Bone marrow (tissue), 2 donors: ENCODE data around the gene SEMA3E.
"Not testable (repeated sequence)": the region's sequence is repeated elsewhere in the genome, so short reads cannot be mapped to it uniquely, and the experiment has no call there.

ENCODE experiments used
- DNase-seq, 2 donors: peaks; one replicate each; lab custom pipeline; 2025; lab: John Stamatoyannopoulos, UW

The SEMA3E gene

DNA sequence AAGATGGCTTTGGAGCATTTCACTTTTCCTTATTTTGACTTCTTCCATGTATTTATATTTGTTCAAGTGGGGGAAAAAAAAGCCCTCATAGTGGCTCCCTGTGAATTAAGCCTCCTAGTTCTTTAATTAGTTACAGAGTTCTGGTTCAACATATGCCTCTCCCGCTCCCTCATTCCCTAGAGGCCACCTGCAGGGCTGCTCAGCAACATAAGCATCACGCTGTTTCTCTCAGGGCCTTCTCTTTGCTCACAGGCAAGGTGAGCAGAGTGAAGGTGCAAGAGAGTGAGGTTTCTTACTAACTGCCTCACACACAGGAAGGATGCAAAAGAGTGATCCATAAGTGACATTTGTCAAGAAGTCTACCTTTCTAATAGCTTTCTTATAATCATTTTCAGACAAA lies 196.7 kb downstream of the SEMA3E start:
- DNase-seq = no peak

DNA sequence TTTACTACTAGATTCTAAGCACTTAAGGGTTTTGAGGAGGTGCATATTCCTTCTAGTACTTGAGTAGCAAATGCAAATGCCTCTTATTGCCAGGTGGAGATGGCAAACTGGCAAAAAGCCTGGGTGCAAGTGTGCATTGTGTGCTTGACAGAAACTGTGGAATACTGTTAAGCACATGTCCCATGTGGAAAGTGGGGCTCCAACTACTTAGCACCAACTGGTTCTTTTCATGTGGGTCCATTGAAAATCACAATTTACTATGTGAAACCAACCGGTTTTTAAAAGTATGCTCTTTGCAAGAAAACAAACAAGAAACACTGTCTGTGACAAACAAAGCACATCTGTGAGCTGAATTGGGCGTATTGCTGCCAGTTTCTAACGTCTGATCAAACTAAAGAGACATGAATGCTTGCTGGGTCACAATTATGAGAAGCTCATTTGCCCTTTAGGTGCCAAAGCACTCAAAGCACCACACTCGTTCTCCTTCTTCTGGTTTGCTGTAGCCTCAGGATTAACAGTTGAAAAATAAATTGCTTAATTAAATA lies 197.4 kb downstream of the SEMA3E start:
- DNase-seq = no peak

DNA sequence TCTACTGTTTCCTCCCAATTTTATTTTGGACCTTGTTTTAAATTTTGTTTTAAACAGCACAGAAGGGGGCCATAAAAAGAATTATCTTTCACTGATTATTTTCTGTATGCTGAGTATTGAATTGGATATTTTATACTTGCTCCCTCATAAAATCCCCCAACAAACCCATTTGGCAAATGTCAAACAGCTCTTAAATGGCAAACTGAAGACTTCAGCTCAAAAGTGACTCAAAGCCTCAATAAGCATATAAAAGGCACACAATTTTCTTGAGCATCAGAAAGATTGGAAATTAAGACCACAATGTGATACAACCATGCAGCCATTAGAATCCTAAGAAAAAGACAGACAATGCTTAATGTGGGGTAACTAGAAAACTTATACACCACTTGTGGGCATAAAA lies 199.2 kb downstream of the SEMA3E start:
- DNase-seq = no peak

DNA sequence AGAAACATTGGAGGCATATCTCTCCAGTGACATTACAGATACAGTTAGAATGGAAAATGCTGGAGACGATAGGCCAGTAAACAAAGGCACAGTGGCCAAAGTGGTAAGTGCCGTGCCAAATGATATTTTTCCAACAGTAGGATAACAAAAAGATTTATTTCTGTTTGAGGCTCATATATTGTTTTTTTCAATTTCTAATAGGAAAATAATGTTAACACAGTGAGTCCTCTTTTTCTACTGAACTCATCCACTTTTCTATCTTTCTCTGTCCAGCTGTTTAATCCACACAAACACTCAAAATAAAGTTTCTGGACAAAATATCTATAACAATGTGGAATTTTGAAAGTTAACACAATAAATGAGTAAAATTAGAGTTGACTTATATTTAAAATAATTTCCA lies 201.3 kb downstream of the SEMA3E start:
- DNase-seq = no peak

DNA sequence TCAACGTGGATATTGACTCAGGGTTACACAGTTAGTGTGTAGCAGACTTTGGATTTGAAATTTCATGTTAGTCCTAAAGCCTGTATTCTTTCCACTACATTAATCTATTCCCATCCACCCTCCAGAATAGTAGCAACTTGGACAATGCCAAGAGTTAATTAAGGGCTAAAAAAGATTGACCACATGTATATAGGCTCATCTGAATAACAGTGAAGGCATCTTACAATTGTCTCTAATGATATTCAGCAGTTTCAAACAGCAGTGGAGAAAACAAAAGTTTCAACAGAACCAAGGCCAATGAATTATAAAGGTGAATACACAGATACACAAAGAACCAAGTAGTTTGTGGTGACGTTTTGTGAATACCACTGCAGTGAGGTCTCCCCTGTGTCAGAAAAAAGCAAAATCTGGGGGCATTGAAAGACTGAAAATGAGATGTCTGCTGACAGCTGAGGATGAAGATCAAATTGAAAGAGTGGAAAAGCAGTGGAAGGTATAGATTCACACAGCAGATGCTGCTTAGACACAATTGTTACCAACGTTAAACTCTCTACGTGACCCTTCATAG lies 202.8 kb downstream of the SEMA3E start:
- no peak for DNase-seq

DNA sequence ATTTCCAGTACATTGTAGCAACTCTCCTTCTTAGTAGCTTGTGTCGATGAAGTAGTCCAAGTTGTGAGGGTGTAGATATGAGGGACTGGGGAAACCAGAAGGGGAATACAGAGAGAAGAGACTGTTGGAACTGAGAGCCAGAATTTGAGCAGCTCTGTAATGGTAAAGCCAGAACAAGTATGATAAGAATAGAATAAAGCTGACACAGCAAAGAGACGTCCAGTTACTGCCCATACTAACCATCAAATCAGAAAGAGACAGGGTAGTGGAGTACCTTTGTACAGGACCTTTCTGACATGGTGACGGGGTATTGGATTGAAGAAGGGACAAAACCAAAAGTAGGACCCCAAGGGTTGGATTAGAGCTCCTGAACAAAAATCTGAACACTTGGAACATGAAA lies 206.0 kb downstream of the SEMA3E start:
- no peak for DNase-seq

DNA sequence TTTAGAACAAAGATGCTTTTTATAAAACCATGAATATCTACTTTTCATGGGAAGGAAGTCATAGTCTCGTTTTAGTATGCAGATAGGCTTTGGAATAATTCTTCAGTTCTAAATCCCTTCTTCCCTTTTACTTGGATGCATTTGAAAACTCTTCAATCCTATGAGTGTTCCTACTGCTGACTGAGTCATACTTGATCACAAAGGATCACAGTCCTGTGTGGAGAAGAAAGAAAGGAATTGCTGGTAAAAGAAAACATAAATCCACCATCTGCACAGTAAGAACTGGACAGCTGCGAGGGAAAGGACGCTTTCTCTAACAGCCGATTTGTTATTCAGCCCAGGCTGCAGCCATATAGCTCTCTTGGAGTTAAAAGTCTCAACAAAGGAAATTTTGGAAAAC lies 209.9 kb downstream of the SEMA3E start:
- no peak for DNase-seq

DNA sequence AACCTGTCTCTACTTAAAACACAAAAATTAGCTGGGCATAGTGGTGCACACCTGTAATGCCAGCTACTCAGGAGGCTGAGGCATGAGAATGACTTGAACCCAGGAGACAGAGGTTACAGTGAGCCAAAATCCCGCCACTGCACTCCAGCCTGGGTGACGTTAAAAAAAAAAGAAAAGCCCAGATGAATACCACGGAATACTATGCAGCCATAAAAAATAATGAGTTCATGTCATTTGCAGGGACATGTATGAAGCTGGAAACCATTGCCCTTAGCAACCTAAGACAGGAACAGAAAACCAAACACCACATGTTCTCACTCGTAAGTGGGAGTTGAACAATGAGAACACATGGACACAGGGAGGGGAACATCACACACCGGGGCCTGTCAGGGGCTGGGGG lies 218.7 kb downstream of the SEMA3E start:
- DNase-seq = not testable (repeated sequence)

DNA sequence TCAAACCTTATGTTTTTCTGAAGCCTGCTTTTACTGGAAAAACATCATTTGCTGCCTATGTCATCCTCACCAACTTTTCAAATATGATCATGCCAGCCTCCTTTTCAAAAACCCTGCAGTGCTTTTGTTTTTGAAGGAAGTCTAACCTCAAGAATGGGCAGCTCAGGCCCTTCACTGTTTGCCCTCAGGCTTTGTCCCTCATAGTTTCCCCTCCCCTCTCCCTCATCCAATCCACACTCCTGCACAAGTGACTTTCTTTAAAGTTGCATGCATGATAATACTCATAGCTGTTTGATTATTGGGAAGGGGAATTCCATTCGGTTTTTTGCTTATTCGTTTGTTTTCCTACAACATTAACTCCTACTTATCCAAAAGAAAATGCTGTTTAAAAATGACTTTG lies 219.4 kb downstream of the SEMA3E start:
- DNase-seq = no peak

DNA sequence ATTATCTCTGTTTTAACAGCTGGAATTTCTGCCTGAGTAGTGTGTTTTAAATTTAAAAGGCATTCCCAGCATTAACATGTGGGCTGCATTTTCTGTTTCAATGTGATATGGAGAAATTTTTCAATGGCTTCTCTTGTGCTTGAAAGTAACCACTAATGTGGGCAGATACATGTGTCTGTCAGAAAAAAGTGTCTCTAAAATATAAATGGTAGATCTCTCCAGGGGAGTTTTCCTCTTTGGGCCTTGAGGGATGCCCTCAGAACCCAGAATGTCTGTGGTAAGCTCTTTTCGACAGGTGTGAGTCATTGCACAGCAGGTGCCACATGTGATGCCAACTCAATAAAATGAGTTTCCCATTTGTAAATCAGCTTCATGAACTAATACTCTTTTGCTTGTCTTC lies 221.1 kb downstream of the SEMA3E start:
- DNase-seq = no peak

DNA sequence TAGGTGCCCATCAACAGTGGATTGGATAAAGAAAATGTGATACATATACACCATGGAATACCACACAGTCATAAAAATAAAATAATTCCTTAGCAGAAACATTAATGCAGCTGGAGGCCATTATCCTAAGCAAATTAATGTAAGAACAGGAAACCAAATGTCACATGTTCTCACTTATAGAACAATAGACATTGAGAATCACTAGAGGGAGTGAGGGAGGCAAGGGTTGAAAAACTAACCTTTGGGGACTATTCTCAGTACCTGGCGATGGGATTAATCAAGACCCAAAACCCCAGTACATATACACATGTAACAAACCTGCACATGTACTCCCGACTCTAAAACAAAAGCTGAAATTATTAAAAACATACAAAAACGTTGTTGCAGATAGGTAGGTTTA lies 222.6 kb downstream of the SEMA3E start:
- DNase-seq = no peak

DNA sequence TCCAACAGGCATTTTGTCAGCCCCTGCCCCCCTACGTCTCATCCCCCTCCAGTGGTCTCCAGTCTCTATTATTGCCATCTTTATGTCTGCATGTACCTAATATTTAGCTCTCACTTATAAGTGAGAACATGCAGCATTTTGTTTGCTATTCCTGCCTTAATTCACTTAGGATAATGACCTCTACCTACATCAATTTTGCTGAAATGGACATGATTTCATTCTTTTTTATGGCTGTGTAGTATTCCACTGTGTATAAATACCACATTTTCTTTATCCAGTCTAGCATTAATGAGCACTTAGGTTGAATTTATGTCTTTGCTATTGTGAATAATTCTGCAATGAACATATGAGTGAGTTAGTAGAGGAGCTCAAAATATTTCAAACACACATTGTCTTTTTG lies 229.9 kb downstream of the SEMA3E start:
- DNase-seq = no peak

DNA sequence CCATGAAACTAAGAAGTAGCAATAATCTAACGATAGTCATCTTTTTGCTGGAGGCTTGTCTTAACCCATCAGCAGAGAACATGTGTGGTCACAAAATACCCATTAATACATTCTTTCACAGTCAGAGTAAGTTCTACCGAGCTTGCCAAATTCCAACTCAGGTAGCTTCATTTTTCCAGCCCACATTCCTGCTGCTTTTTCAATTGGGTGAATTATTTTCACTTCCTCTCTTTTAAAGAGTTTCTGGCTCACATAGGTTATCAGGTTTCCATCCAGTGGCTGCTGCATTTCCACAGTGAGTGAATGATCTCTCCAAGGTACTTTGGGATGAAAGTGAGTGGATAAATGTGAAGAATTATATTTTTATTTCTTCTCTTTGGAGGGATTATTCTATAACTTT lies 233.1 kb downstream of the SEMA3E start:
- no peak for DNase-seq

DNA sequence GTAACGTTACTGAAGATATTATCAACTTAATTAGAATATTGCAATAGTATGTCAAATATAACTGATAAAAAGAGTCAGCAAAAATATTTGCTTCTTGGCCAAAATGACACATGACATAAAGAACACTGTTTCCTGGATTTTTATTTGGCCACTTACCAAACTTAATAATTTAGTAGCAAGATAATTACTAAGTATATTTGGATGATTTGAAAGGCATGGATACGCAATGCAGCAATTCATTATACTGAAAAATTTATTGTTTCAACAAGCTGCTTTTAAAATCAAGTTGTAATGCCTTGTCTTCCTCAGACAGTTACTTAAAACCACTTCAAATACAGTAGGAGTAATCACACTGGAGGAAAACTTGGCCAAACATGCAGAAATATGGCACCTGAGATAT lies 234.0 kb downstream of the SEMA3E start:
- no peak for DNase-seq

DNA sequence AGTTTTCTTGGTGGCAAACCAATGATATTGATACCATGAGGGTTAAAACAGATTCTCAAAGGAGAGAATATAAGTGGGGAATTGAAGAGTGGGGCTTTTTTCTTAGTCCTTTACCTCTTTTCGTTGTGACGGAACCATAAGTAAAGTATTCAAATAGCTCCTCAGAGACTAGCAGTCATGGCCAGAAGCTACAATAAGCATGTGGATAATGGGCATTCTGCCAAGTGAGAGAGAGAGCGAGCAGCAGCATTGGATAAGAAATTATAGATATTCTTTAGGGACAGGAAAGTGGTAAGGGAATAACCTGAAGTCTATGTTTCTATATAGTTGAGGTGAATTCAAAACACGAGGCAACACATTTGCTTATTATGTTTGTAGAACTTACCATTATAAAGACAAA lies 235.1 kb downstream of the SEMA3E start:
- no peak for DNase-seq

DNA sequence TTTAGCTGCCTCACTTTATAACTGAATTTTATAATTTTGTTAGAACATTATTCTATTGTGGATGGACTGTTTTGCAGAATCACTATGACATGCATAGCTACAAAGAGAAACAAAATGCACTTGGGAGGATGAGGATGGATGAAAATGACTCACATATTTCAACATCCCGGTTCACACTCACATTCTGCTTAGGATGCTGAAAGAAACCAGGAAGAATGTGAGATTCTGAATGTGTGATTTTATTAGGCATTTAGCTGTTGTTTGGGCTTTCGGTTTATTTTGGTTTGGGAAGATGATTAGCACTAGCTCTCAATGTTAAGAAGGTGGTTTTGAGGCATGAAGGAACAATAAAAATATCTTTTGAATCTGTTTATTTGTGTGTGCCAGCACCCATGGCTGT lies 235.5 kb downstream of the SEMA3E start:
- no peak for DNase-seq

DNA sequence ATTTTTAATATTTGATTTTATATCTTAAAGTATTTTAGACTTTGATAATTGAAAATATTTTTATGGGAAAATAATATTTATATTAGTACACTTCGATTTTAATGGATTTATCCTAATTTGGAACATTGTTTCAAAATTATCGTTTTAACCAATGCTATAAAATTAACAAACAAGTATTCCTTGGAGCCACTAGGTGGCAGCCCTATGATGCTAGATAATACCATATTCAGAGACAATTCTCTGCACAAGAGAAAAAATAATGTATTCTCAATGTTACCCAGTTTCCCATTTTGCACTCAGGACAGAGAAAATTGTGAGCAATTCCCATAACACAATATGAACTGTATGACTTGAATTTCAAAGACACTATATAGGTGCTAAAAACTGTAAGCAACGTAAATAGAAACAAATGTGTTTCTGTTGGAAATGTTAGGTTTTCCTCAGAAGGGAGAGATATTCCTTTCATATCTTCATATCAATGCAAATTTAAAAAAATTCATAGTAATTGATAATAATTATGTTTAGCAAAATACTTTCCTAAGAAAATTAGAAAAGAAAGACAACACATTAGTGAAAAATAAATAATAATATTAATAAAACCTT lies 237.8 kb downstream of the SEMA3E start:
- no peak for DNase-seq

DNA sequence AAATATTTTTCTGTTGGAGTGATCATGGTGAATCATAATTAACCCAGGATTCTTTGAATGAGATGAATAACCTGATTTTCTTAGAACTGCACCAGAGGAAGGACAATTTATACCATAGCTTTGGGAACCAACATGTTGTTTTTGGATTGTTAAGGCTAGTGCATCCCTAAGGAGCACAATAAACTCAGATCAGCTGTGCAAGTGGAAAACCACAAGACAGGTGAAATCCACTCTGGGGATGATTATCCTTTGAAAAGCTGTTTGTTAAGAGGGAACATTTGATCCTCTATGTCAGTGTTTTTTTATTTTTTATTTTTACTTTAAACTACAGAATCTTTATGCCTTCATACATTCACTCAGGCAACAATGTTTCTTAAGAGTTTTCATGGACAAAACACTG lies 254.2 kb downstream of the SEMA3E start:
- DNase-seq = no peak

DNA sequence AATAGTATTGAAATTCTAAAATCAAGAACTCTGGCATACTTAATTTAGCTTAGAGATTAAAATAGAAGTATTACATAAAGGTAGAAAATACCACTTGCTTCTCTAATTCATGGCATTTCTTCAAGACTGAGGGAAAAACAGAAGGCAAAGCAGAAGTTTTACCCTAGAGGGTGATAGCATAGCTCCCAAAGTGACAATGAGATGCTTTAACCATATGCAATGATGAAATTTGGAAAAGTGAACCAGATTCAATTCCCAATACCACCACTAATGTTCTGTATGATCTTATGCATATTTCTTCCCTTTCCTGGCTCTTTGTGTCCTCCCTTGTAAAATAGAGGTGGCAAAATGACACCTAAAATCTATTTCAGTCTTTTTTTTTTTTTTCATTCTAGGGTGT lies 260.5 kb downstream of the SEMA3E start:
- DNase-seq = no peak

DNA sequence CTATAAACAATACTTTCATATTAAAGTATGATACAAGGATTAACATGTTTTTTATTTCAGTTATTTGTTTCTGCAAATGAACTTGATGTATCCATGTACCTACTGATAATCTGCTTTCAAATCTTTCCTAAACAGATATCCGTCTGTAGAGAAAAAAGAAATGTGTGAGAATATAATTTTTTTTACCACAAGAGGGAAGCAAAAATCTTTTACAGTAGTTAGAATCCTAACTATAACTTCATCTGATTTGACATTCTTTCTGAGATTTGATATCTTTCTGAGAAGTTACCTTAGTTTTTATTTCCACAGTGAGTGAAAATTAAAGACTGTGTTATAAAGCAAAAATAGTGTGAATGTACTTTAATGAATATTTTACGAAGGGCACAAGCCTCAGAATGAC lies 282.3 kb downstream of the SEMA3E start:
- DNase-seq = no peak

DNA sequence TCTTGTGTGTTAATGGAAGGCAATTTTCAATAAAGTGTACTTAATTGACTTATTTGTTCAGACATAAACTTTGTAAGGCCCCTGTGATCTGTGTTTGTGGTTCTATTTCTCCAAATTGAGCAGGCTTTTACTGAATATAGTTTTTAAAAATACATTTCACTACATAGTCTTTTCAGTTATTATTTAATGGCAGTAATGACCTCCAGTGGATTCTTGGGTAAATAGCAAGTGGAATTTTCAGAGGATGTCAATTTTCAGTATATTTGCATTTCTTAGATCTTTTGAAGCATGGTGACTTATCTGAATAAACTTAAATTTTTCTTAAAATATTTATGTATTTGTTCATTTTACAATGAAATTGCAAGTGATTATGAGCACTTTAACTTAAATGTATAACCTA lies 283.2 kb downstream of the SEMA3E start:
- DNase-seq = no peak

DNA sequence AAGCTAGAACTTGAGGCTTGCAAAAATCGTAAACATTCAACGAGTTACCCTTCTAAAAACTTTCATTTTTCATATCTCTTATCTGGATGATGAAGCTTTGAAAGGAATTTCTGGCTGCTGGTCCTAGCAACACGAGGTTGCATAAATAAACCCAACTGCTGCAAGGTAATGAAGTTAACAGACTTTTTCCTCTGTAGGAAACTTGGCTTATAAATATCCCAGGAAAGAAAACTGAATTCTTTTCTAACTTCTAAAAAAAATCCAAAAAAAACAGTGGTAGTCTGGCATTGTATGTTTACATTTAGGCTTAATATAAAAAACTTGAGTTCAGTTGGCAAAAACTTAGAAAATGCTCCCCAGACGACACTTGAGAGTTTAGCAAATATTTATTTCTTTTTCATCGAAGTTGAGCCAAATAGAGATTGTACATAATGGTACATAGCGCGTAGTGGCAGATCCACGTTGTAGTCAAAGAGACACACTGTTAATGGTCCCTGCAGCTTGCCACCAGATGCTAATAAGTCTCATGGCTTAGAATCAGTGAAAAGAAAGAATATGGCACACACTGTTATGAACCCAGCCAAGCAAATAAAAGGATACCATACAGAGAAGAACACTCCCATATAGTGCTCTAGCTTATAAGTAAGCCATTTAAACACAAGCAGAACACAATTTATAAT lies 285.9 kb downstream of the SEMA3E start:
- DNase-seq = no peak

DNA sequence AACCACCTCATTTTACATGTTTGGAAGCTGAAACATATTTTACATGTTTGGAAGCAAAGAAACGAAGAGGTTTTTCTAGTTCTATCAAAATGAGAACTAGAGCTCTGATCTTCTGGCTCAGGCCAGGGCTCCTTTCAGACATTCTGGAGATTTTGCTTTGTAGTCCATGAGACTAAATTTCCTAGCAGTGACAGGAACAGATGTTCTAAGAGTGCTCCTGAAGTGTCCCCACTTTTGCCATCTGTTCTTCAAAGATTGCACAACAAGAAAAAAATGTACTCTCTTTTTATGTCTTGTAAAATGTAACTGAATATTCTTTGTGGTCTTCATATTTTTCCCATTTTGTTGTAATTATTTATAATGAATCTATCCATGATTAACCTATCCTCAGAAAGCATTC lies 289.8 kb downstream of the SEMA3E start:
- no peak for DNase-seq

DNA sequence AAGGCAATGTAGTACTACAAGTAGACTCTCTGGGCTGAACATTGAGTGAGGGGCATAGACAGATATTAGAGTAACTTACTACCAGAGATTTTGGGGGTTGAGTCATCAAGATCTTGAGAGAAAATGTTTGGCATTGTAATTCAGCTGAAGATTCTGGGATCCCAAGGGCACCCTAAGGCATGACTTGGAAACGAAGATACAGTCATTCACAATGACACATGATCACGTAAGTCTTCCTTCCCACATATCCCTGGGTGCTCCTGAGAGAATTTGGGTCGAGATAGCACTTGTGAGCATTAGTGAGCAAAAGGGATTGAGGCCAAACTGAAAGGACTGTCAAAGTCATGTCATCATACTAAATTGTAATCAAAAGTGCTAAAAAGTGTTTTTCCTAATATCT lies 293.8 kb downstream of the SEMA3E start:
- DNase-seq = no peak
